Stomach (tissue), 4 donors: ENCODE measurements around the gene DYRK4.

Source experiments
- EP300 ChIP-seq: sonication (generic); formaldehyde crosslinking; IDR thresholded peaks from one replicate; pipeline ENCODE4 v1.6.1; 2017; ENCODE audit warnings: antibody characterized with exemption
- POLR2A ChIP-seq, 4 donors: fragments of 450-650 bp; IDR thresholded peaks; one replicate each; pipeline ENCODE4 v1.6.1; 2016; ENCODE audit warnings: antibody characterized with exemption in 4 of 4, control low read depth in 2 of 4, mild to moderate bottlenecking in 1 of 4, moderate library complexity in 1 of 4
- POLR2AphosphoS5 ChIP-seq, 3 donors: sonication (generic); formaldehyde crosslinking; IDR thresholded peaks; one replicate each; pipeline ENCODE4 v1.6.1; 2016; ENCODE audit warnings: antibody characterized with exemption in 3 of 3
- TF ChIP-seq, protein P1 (sequence below), 7 experiments: fragments of 450-650 bp in 4 of 7; fragments of 200-600 bp in 3 of 7; sonication (generic) in 3 of 7; IDR thresholded peaks; one replicate each; pipeline ENCODE4 v1.5.1; 2016 to 2019; ENCODE audit warnings: antibody characterized with exemption in 7 of 7, control low read depth in 2 of 7, mild to moderate bottlenecking in 1 of 7

DNA sequence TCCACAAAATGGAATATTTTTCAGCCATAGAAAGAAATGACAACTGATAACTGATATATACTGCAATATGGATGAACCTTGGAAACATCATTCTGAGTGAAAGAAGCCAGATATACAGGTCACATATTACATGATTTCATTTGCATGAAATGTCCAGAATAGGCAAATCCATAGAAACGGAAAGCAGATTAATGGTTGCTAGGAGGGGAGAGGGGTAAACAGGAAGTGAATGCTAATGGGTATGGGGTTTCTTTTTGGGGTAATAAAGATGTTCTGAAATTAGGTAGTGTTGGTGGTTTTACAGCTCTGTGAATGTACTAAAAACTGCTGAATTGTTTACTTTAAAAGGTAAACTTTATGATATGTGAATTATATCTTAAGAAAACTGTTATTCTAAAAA, 16.8 kb upstream of the DYRK4 start:
- TF ChIP-seq, protein P1, sequence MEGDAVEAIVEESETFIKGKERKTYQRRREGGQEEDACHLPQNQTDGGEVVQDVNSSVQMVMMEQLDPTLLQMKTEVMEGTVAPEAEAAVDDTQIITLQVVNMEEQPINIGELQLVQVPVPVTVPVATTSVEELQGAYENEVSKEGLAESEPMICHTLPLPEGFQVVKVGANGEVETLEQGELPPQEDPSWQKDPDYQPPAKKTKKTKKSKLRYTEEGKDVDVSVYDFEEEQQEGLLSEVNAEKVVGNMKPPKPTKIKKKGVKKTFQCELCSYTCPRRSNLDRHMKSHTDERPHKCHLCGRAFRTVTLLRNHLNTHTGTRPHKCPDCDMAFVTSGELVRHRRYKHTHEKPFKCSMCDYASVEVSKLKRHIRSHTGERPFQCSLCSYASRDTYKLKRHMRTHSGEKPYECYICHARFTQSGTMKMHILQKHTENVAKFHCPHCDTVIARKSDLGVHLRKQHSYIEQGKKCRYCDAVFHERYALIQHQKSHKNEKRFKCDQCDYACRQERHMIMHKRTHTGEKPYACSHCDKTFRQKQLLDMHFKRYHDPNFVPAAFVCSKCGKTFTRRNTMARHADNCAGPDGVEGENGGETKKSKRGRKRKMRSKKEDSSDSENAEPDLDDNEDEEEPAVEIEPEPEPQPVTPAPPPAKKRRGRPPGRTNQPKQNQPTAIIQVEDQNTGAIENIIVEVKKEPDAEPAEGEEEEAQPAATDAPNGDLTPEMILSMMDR (IDR thresholded peaks at IDR 0.05) = no peak
- TF ChIP-seq POLR2A (IDR thresholded peaks at IDR 0.05) = no peak
- TF ChIP-seq EP300 = no peak
- no peak for TF ChIP-seq POLR2AphosphoS5 (IDR thresholded peaks at IDR 0.05)
